HG02763 (cell line): ENCODE measurements around the gene TRUB2.
A peak's percentile ranks its signal among the peaks of the same experiment; 100 is the strongest.
"Not testable (repeated sequence)": the region's sequence is repeated elsewhere in the genome, so short reads cannot be mapped to it uniquely, and the experiment has no call there.

Experiments
- ATAC-seq: cut with Tn5 transposase; IDR thresholded peaks from one replicate; pipeline ENCODE4 v1.9.1; 2021; ENCODE audit warnings: mild to moderate bottlenecking, moderate library complexity; ENCODE audit not compliant: unreplicated experiment

The TRUB2 gene

GRCh38 chr9:128298535-128299482 is 23.4 kb downstream of the TRUB2 start:
- ATAC-seq = no peak

GRCh38 chr9:128297221-128297773 is 24.9 kb downstream of the TRUB2 start:
- no peak for ATAC-seq

GRCh38 chr9:128296340-128297220 is 25.7 kb downstream of the TRUB2 start:
- no peak for ATAC-seq

- no peak for ATAC-seq
Measured at GRCh38 chr9:128294142-128294541, 28.1 kb downstream of the TRUB2 start.

- no peak for ATAC-seq
Measured at GRCh38 chr9:128293091-128293490, 29.2 kb downstream of the TRUB2 start.

- ATAC-seq = no peak
Measured at GRCh38 chr9:128292009-128292408, 30.2 kb downstream of the TRUB2 start.

GRCh38 chr9:128288273-128289004 is 33.8 kb downstream of the TRUB2 start:
- ATAC-seq = no peak

- no peak for ATAC-seq
Measured at GRCh38 chr9:128286440-128286839, 35.8 kb downstream of the TRUB2 start.

- no peak for ATAC-seq
Measured at GRCh38 chr9:128285033-128285784, 37.0 kb downstream of the TRUB2 start.

- ATAC-seq = no peak
Measured at GRCh38 chr9:128282500-128282899, 39.7 kb downstream of the TRUB2 start.

- no peak for ATAC-seq
Measured at GRCh38 chr9:128280084-128280622, 42.1 kb downstream of the TRUB2 start.

- ATAC-seq = not testable (repeated sequence)
Measured at GRCh38 chr9:128279088-128280073, 42.9 kb downstream of the TRUB2 start.

GRCh38 chr9:128276574-128277270 is 45.5 kb downstream of the TRUB2 start:
- no peak for ATAC-seq

GRCh38 chr9:128276008-128276573 is 46.2 kb downstream of the TRUB2 start, which contains the start of gene SWI5:
SWI5 (plus strand) TSS chr9:128276276.
- peak; percentile 97 for ATAC-seq

- ATAC-seq = peak; percentile 38
Measured at GRCh38 chr9:128275198-128276007, 46.8 kb downstream of the TRUB2 start, which contains the start of gene GOLGA2. GOLGA2 (minus strand) TSS chr9:128276007; CDS start chr9:128275976, 31 bp downstream.

- no peak for ATAC-seq
Measured at GRCh38 chr9:128274245-128274644, 48.0 kb downstream of the TRUB2 start.
